GM11168 (cell line): Measurements from ENCODE around the gene RNF166.

ENCODE experiments used
- in situ Hi-C: fragments of 300-500 bp; cut with MboI; formaldehyde crosslinking; loops from one replicate; pipeline ENCODE4 v1.12.0; 2022; ENCODE audit warnings: low sequenced_read_pairs; ENCODE audit not compliant: unreplicated experiment

RNF166 gene

GRCh38 chr16:88726408-88726749 is 20.2 kb upstream of the RNF166 start:
- in situ Hi-C loops, result no loop called here

- in situ Hi-C loops, result no loop called here
These were observed 19.6 kb upstream of the RNF166 start for GRCh38 chr16:88725609-88726407.

GRCh38 chr16:88724855-88725555 is 18.8 kb upstream of the RNF166 start:
- in situ Hi-C loops, result no loop called here

- in situ Hi-C loops, result no loop called here
These were observed 17.7 kb upstream of the RNF166 start for GRCh38 chr16:88723911-88724310.

GRCh38 chr16:88723507-88723887 is 17.3 kb upstream of the RNF166 start:
- in situ Hi-C loops, result no loop called here

- in situ Hi-C loops, result no loop called here
These were observed 16.7 kb upstream of the RNF166 start for GRCh38 chr16:88722784-88723506.

GRCh38 chr16:88721815-88722755 is 15.9 kb upstream of the RNF166 start:
- in situ Hi-C loops, result no loop called here

- in situ Hi-C loops, result no loop called here
These were observed 15.0 kb upstream of the RNF166 start for GRCh38 chr16:88721236-88721635.

- in situ Hi-C loops, result no loop called here
These were observed 14.3 kb upstream of the RNF166 start for GRCh38 chr16:88720396-88720970.

- in situ Hi-C loops, result no loop called here
These were observed 13.7 kb upstream of the RNF166 start for GRCh38 chr16:88719933-88720296.

GRCh38 chr16:88719267-88719932 is 13.2 kb upstream of the RNF166 start:
- in situ Hi-C loops, result no loop called here

GRCh38 chr16:88718178-88718577 is 12.0 kb upstream of the RNF166 start:
- in situ Hi-C loops, result no loop called here

- in situ Hi-C loops, result no loop called here
These were observed 10.4 kb upstream of the RNF166 start for GRCh38 chr16:88716601-88717001.

GRCh38 chr16:88716201-88716600 is 10.0 kb upstream of the RNF166 start:
- in situ Hi-C loops, result no loop called here

GRCh38 chr16:88715312-88716190 is 9.3 kb upstream of the RNF166 start:
- in situ Hi-C loops, result no loop called here

- in situ Hi-C loops, result no loop called here
These were observed 8.5 kb upstream of the RNF166 start for GRCh38 chr16:88714420-88715302.
